ENCODE results near the gene C1D.

C1D gene

DNA sequence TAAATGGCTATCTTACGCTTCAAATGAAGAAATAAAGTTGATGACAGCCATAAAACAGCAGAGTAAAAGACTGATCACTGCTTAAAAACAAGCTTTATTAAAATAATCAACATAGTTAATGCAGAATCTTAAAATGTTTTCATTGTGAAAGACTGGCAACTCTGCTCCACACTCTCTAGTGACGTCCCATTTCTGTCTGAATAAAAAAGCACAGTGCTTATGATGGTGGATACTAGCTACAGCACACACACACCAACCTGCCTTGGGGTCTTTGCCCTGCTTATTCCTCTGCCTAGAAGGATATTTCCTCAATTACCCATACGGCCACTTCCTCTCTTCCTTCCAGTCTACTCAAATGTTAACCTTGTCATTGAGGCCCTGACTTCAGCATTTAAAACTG lies 19.1 kb downstream of the C1D start:
- H3K27me3 ChIP-seq (ENCODE audit: insufficient read depth, low read length) = no peaks in the 10 kb centered on the region
- no peak overlapping the region for H3K4me3 ChIP-seq (ENCODE audit: low read depth, low read length, poor library complexity, severe bottlenecking)
- H3K79me2 ChIP-seq (ENCODE audit: insufficient read depth, low read length) = peaks cover 6% of the 10 kb centered on the region; the same call in 1 of the 2 replicates
- H3K4me2 ChIP-seq (ENCODE audit: low read length) = no peak overlapping the region
- no peak overlapping the region for H2AFZ ChIP-seq (ENCODE audit: low read length)
- no peak overlapping the region for H3K27ac ChIP-seq (ENCODE audit: low read depth, low read length, poor library complexity, severe bottlenecking)
- H3K9me2 ChIP-seq (ENCODE audit: low read depth, low read length) = no peaks in the 10 kb centered on the region
- no peaks in the 10 kb centered on the region for H4K20me1 ChIP-seq (ENCODE audit: insufficient read depth, low read length)
- no peak for TF ChIP-seq EZH2 (IDR thresholded peaks at IDR 0.05; ENCODE audit: borderline replicate concordance, low read length)
- TF ChIP-seq, protein P1, sequence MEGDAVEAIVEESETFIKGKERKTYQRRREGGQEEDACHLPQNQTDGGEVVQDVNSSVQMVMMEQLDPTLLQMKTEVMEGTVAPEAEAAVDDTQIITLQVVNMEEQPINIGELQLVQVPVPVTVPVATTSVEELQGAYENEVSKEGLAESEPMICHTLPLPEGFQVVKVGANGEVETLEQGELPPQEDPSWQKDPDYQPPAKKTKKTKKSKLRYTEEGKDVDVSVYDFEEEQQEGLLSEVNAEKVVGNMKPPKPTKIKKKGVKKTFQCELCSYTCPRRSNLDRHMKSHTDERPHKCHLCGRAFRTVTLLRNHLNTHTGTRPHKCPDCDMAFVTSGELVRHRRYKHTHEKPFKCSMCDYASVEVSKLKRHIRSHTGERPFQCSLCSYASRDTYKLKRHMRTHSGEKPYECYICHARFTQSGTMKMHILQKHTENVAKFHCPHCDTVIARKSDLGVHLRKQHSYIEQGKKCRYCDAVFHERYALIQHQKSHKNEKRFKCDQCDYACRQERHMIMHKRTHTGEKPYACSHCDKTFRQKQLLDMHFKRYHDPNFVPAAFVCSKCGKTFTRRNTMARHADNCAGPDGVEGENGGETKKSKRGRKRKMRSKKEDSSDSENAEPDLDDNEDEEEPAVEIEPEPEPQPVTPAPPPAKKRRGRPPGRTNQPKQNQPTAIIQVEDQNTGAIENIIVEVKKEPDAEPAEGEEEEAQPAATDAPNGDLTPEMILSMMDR (IDR thresholded peaks at IDR 0.05; ENCODE audit: low read length) = no peak
- no peaks in the 10 kb centered on the region for H3K9me3 ChIP-seq (ENCODE audit: low read length)
- no peaks in the 10 kb centered on the region for H3K4me1 ChIP-seq (ENCODE audit: insufficient read depth, low read length, severe bottlenecking)
- H3F3A ChIP-seq (ENCODE audit: insufficient read depth, low read length) = peaks cover 2% of the 10 kb centered on the region; the same call in 1 of the 2 replicates
- peaks cover 20% of the 10 kb centered on the region for H3K36me3 ChIP-seq (ENCODE audit: insufficient read depth, low read length)
- H3K9ac ChIP-seq (ENCODE audit: low read length) = no peak overlapping the region

DNA sequence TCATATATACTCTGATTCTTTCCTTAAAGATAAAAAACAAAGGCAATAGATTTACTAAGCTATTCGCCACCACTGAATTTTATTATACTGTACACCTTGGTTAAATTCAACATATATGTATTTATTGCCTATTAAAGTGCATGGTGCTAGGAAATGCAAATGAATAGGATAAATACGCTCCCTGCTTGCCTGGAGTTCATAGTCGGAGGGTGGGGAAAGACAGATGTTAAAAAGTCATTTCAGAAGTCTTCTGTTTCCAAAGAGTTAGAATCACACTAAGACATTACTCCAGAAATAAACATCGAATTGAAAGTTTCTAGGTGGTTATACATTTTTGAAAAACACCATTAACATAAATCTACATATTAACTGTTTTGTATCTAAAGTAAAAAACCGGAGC lies 19.8 kb downstream of the C1D start:
- Histone ChIP-seq H3K4me1 (ENCODE audit: insufficient read depth, low read length, severe bottlenecking) (no peaks in the 10 kb centered on the region), H3K9me3 (ENCODE audit: low read length) (no peaks in the 10 kb centered on the region), H3K9ac (ENCODE audit: low read length) (no peak overlapping the region), H2AFZ (ENCODE audit: low read length) (no peak overlapping the region), H3K36me3 (ENCODE audit: insufficient read depth, low read length) (peaks cover 20% of the 10 kb centered on the region), H3K27ac (ENCODE audit: low read depth, low read length, poor library complexity, severe bottlenecking) (no peak overlapping the region), H3K4me2 (ENCODE audit: low read length) (no peak overlapping the region), H3F3A (ENCODE audit: insufficient read depth, low read length) (peaks cover 2% of the 10 kb centered on the region; the same call in 1 of the 2 replicates), H4K20me1 (ENCODE audit: insufficient read depth, low read length) (no peaks in the 10 kb centered on the region), H3K79me2 (ENCODE audit: insufficient read depth, low read length) (no peaks in the 10 kb centered on the region), H3K27me3 (ENCODE audit: insufficient read depth, low read length) (no peaks in the 10 kb centered on the region), H3K9me2 (ENCODE audit: low read depth, low read length) (no peaks in the 10 kb centered on the region), H3K4me3 (ENCODE audit: low read depth, low read length, poor library complexity, severe bottlenecking) (no peak overlapping the region)
- TF ChIP-seq, protein P1 (IDR thresholded peaks at IDR 0.05; ENCODE audit: low read length) = no peak
- TF ChIP-seq EZH2 (IDR thresholded peaks at IDR 0.05; ENCODE audit: borderline replicate concordance, low read length) = no peak

DNA sequence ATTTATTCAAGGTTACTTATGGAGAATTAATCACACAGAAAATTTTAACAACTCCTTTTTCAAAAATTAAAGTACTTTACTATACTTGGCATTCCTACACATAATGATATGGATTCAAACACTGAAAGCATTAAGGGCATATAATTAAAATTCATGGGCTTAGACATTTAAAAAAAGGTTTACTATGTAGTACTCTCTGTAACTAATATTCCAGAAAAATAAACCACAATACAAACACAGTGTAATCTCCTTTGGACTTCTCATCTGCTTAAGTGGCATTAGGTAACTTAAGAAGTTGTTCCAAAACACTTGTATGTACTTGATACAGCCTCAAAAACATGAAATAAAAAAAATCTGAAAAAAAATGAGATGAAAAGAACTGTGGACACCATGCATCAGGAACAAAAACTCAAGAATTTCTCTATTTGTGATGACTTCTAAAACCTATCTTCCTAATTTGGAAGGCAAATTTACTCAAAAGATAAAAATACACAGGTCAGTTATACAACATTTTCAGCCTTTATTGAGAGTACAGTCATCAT lies 21.0 kb downstream of the C1D start:
- Histone ChIP-seq H3K27ac (ENCODE audit: low read depth, low read length, poor library complexity, severe bottlenecking) (no peak overlapping the region), H3K9me2 (ENCODE audit: low read depth, low read length) (no peaks in the 10 kb centered on the region), H3K9ac (ENCODE audit: low read length) (no peak overlapping the region), H3K27me3 (ENCODE audit: insufficient read depth, low read length) (no peaks in the 10 kb centered on the region), H3K9me3 (ENCODE audit: low read length) (no peaks in the 10 kb centered on the region), H3K79me2 (ENCODE audit: insufficient read depth, low read length) (no peaks in the 10 kb centered on the region), H2AFZ (ENCODE audit: low read length) (no peak overlapping the region), H3F3A (ENCODE audit: insufficient read depth, low read length) (peaks cover 2% of the 10 kb centered on the region; the same call in 1 of the 2 replicates), H3K4me3 (ENCODE audit: low read depth, low read length, poor library complexity, severe bottlenecking) (no peak overlapping the region), H3K4me1 (ENCODE audit: insufficient read depth, low read length, severe bottlenecking) (no peaks in the 10 kb centered on the region), H4K20me1 (ENCODE audit: insufficient read depth, low read length) (no peaks in the 10 kb centered on the region), H3K36me3 (ENCODE audit: insufficient read depth, low read length) (peaks cover 17% of the 10 kb centered on the region), H3K4me2 (ENCODE audit: low read length) (no peak overlapping the region)
- TF ChIP-seq EZH2 (IDR thresholded peaks at IDR 0.05; ENCODE audit: borderline replicate concordance, low read length) = no peak
- TF ChIP-seq, protein P1 (IDR thresholded peaks at IDR 0.05; ENCODE audit: low read length) = no peak
